Tibial artery (tissue), 4 donors: ENCODE results near the gene SCG5.

Experiments
- DNase-seq, 2 donors: peaks; one replicate each; pipeline ENCODE4 v3.0.0-alpha.2; 2019
- H3K27ac ChIP-seq, 2 donors: fragments of 200-600 bp; sonication (generic) in 1 of 2; 1 replicate in 1 of 2; 2 replicates in 1 of 2; pipeline ENCODE4 v1.5.1; 2018 to 2019; ENCODE audit warnings: mild to moderate bottlenecking in 1 of 2
- H3K27me3 ChIP-seq, 2 donors: fragments of 200-600 bp; sonication (generic) in 1 of 2; one replicate each; pipeline versions ENCODE4 v1.5.1 to v1.6.0; 2016 to 2019
- H3K36me3 ChIP-seq, 3 donors: fragments of 200-600 bp; sonication (generic) in 2 of 3; one replicate each; pipeline ENCODE4 v1.5.1; 2016 to 2019; ENCODE audit warnings: mild to moderate bottlenecking in 2 of 3
- H3K4me1 ChIP-seq, 4 donors: fragments of 200-600 bp; sonication (generic) in 2 of 4; 1 replicate in 3 of 4; 2 replicates in 1 of 4; pipeline ENCODE4 v1.5.1; 2016 to 2019
- H3K4me3 ChIP-seq, 2 donors: fragments of 200-600 bp; sonication (generic) in 1 of 2; 1 replicate in 1 of 2; 2 replicates in 1 of 2; pipeline ENCODE4 v1.5.1; 2018 to 2019; ENCODE audit warnings: mild to moderate bottlenecking in 2 of 2
- H3K9me3 ChIP-seq, 3 donors: fragments of 200-600 bp; sonication (generic) in 1 of 3; one replicate each; pipeline ENCODE4 v1.5.1; 2016 to 2019
- CTCF ChIP-seq, 2 experiments: fragments of 200-600 bp in 1 of 2; fragments of 450-650 bp in 1 of 2; IDR thresholded peaks; one replicate each; pipeline ENCODE4 v1.5.1; 2017 to 2019; ENCODE audit warnings: antibody characterized with exemption in 2 of 2, mild to moderate bottlenecking in 1 of 2, moderate library complexity in 1 of 2
- intact Hi-C: fragments of 100-400 bp; cut with DNase I; formaldehyde crosslinking; loops from one replicate; pipeline ENCODE4 v1.15.0; 2023; ENCODE audit warnings: low total_unique reads

Gene SCG5

GRCh38 chr15:32674681-32675080 lies 33.2 kb downstream of the SCG5 start:
- Histone ChIP-seq H3K4me1 (no peaks in the 10 kb centered on the region), H3K27me3 (peaks cover 0 to 5% of the 10 kb centered on the region in 2 donors), H3K4me3 (no peak overlapping the region), H3K36me3 (no peaks in the 10 kb centered on the region), H3K27ac (no peak overlapping the region), H3K9me3 (no peaks in the 10 kb centered on the region)
- DNase-seq = no peak
- intact Hi-C loops = no loop called here
- TF ChIP-seq CTCF (IDR thresholded peaks at IDR 0.05) = no peak

GRCh38 chr15:32675466-32675865 lies 34.0 kb downstream of the SCG5 start:
- H3K4me1 ChIP-seq = no peaks in the 10 kb centered on the region
- H3K4me3 ChIP-seq = no peak overlapping the region
- H3K27me3 ChIP-seq = peaks cover 0 to 5% of the 10 kb centered on the region in 2 donors
- no peaks in the 10 kb centered on the region for H3K36me3 ChIP-seq
- TF ChIP-seq CTCF (IDR thresholded peaks at IDR 0.05) = no peak
- DNase-seq = no peak
- no peak overlapping the region for H3K27ac ChIP-seq
- no peaks in the 10 kb centered on the region for H3K9me3 ChIP-seq
- intact Hi-C loops = no loop called here

GRCh38 chr15:32676169-32676568 lies 34.7 kb downstream of the SCG5 start:
- Histone ChIP-seq H3K36me3 (no peaks in the 10 kb centered on the region), H3K9me3 (no peaks in the 10 kb centered on the region), H3K27ac (no peak overlapping the region), H3K4me1 (no peaks in the 10 kb centered on the region), H3K27me3 (peaks cover 0 to 5% of the 10 kb centered on the region in 2 donors), H3K4me3 (no peak overlapping the region)
- intact Hi-C loops = no loop called here
- no peak for DNase-seq
- no peak for TF ChIP-seq CTCF (IDR thresholded peaks at IDR 0.05)

- intact Hi-C loops = no loop called here
- H3K4me1 ChIP-seq = peaks cover 0 to 6% (median 3%) of the 10 kb centered on the region in 4 donors
- no peaks in the 10 kb centered on the region for H3K9me3 ChIP-seq
- H3K4me3 ChIP-seq = no peak overlapping the region
- H3K27ac ChIP-seq = no peak overlapping the region
- DNase-seq = no peak
- no peak for TF ChIP-seq CTCF (IDR thresholded peaks at IDR 0.05)
- H3K27me3 ChIP-seq = peaks cover 0 to 2% of the 10 kb centered on the region in 2 donors
- no peaks in the 10 kb centered on the region for H3K36me3 ChIP-seq
Observed at GRCh38 chr15:32677238-32677750, 35.8 kb downstream of the SCG5 start.

GRCh38 chr15:32679298-32679690 lies 37.8 kb downstream of the SCG5 start:
- no peak for DNase-seq
- no peak overlapping the region for H3K27ac ChIP-seq
- TF ChIP-seq CTCF (IDR thresholded peaks at IDR 0.05) = no peak
- H3K36me3 ChIP-seq = no peaks in the 10 kb centered on the region
- H3K27me3 ChIP-seq = no peaks in the 10 kb centered on the region
- H3K4me1 ChIP-seq = peaks cover 0 to 11% (median 3%) of the 10 kb centered on the region in 4 donors
- no peaks in the 10 kb centered on the region for H3K9me3 ChIP-seq
- no peak overlapping the region for H3K4me3 ChIP-seq
- intact Hi-C loops = no loop called here

GRCh38 chr15:32682569-32682968 lies 41.1 kb downstream of the SCG5 start:
- Histone ChIP-seq H3K36me3 (no peaks in the 10 kb centered on the region), H3K27ac (no peak overlapping the region), H3K4me3 (no peak overlapping the region), H3K9me3 (no peaks in the 10 kb centered on the region), H3K27me3 (no peaks in the 10 kb centered on the region), H3K4me1 (peaks cover 0 to 11% (median 3%) of the 10 kb centered on the region in 4 donors)
- no peak for TF ChIP-seq CTCF (IDR thresholded peaks at IDR 0.05)
- DNase-seq = peak in 1 of 2 donors; percentile 39
- intact Hi-C loops = no loop called here
